Karpas-422 (cell line): ENCODE data around the gene PYDC1. TPM values are rescaled to one million over a fixed set of nuclear protein-coding genes. Genes with fewer than 3 reads are reported as not detected.

Experiments
- DNase-seq: peaks from one replicate; pipeline ENCODE4 v3.0.0-alpha.2; 2015
- H2AFZ ChIP-seq: fragments of 200-600 bp; sonication (generic); 2 replicates; pipeline ENCODE4 v1.6.1; 2014; ENCODE audit warnings: antibody characterized with exemption, low read length, mixed read lengths
- H3K27ac ChIP-seq: fragments of 200-600 bp; sonication (generic); 2 replicates; pipeline ENCODE4 v1.5.1; 2014; ENCODE audit warnings: mild to moderate bottlenecking, low read length, moderate library complexity
- H3K27me3 ChIP-seq: fragments of 200-600 bp; sonication (generic); 2 replicates; pipeline ENCODE4 v1.6.1; 2014; ENCODE audit warnings: low read length, mixed read lengths
- H3K36me3 ChIP-seq: fragments of 200-600 bp; sonication (generic); 2 replicates; pipeline ENCODE4 v1.6.1; 2014; ENCODE audit warnings: low read length, mixed read lengths; ENCODE audit not compliant: insufficient read depth
- H3K4me1 ChIP-seq: fragments of 200-600 bp; sonication (generic); 2 replicates; pipeline ENCODE4 v1.6.1; 2014; ENCODE audit warnings: mild to moderate bottlenecking, low read length, mixed read lengths
- H3K4me2 ChIP-seq: fragments of 200-600 bp; sonication (generic); 2 replicates; pipeline ENCODE4 v1.6.1; 2014; ENCODE audit warnings: low read length, low read depth, mild to moderate bottlenecking; ENCODE audit not compliant: poor library complexity, severe bottlenecking
- H3K4me3 ChIP-seq: fragments of 200-600 bp; sonication (generic); 2 replicates; pipeline ENCODE4 v1.5.1; 2014; ENCODE audit warnings: mild to moderate bottlenecking, antibody characterized with exemption, low read length, mixed read lengths
- H3K79me2 ChIP-seq: fragments of 200-600 bp; sonication (generic); 2 replicates; pipeline ENCODE4 v1.6.1; 2014; ENCODE audit warnings: mild to moderate bottlenecking, low read length, mixed read lengths
- H3K9ac ChIP-seq: fragments of 200-600 bp; sonication (generic); 2 replicates; pipeline ENCODE4 v1.6.0; 2014; ENCODE audit warnings: low read length
- H3K9me2 ChIP-seq: fragments of 200-600 bp; sonication (generic), shearing (Covaris generic); replicated peaks from 2 replicates; pipeline ENCODE4 v1.6.0; 2014; ENCODE audit warnings: mild to moderate bottlenecking, low read length, moderate library complexity; ENCODE audit not compliant: insufficient read depth
- H3K9me3 ChIP-seq: fragments of 300-700, 200-600 bp; sonication (generic); 2 replicates; pipeline ENCODE4 v1.6.1; 2014; ENCODE audit warnings: low read length, mixed read lengths
- H4K20me1 ChIP-seq: fragments of 200-600 bp; sonication (generic); 2 replicates; pipeline ENCODE4 v1.6.1; 2014; ENCODE audit warnings: mild to moderate bottlenecking, antibody characterized with exemption, low read length, low read depth; ENCODE audit not compliant: insufficient read depth
- total RNA-seq: library from RNA; depleted of rRNA; stranded (reverse); fragments of >200 nt; shearing (Covaris generic); gene quantifications from 2 replicates; pipeline ENCODE4 v1.2.3, GENCODE V29; 2014; ENCODE audit warnings: low replicate concordance; rRNA removed

The PYDC1 gene
- not detected in 2 replicates for total RNA-seq

DNA sequence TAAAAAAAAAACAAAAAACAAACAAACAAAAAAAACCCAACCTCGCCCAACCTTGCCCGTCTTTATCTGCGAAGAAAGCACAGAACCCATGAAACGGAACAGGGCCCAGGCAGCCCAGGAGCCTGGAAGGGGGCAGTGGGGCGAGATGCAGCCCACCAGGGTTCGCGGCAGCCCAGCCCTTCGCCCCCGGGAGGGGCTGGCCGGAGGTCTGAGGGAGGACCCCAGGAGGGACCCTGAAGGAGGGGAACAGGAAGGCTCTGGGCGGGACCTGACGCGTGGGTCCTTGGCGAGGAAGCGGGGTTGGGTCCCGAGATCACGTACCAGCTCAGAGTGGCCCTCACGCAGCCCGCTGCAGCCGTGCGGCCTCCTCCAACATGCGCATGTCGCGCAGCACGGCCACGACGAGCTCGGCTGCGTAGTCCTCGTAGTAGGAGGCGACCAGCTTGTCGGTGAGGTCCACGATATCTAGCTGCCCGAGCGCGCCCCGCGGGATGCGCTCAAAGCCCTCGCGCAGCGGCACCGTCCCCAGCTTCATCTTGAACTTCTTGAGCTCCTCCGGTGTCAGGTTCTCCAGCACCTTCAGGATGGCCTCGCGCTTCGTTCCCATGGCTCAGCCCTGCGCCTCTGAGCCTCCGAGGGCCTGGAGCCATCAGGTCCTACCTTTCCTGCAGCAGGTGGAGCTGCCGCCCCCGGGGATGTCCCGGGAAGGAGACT is at the start of gene PYDC1:
Gene PYDC1 (minus strand): TSS at position 714 of the 714 bp plus-strand sequence. CDS start 107 bp downstream, at position 607.
- Histone ChIP-seq H3K9ac (no peak within 1 kb of the TSS), H2AFZ (no peak within 1 kb of the TSS), H3K79me2 (no peaks in the 10 kb centered on the region), H3K9me3 (no peaks in the 10 kb centered on the region), H3K4me1 (peaks cover 10% of the 10 kb centered on the region), H3K27ac (no peak within 1 kb of the TSS), H3K9me2 (no peaks in the 10 kb centered on the region), H3K4me2 (no peak within 1 kb of the TSS), H3K4me3 (no peak within 1 kb of the TSS), H3K36me3 (no peaks in the 10 kb centered on the region), H3K27me3 (no peaks in the 10 kb centered on the region), H4K20me1 (no peaks in the 10 kb centered on the region)
- no peak for DNase-seq

DNA sequence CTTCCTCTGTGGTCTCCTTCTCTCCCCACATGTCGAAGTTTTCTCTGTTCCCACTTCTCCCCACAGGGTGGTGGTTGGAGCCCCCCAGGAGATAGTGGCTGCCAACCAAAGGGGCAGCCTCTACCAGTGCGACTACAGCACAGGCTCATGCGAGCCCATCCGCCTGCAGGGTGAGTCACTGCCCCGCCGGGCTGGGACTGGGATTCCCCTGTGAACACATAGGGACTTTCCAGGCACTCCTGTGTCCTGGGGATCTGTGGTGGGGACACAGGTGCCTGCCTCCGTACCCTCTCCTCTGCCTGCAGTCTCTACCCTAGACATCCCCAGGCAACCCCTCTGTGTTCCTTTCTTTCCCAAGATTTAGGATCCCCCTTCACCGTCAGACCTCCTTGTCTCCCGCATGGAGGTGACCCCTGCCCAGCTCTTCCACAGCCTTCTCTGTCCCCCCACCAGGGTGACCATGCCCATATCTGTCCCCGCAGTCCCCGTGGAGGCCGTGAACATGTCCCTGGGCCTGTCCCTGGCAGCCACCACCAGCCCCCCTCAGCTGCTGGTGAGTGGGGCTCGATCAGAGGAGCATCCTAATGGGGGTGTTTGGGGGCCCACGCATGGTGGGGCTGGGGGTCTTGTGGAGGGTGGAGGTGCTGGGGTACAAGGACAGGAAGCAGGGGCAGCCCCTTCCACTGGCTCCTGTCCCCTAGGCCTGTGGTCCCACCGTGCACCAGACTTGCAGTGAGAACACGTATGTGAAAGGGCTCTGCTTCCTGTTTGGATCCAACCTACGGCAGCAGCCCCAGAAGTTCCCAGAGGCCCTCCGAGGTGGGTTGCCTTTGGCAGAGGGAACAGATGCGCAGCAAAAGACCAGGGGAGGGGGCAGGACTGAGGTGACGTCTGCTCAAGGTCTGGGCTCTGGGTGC is 48.7 kb upstream of the PYDC1 start:
- Histone ChIP-seq H3K9me3 (no peaks in the 10 kb centered on the region), H3K27me3 (no peaks in the 10 kb centered on the region), H3K4me3 (no peak overlapping the region), H3K79me2 (no peaks in the 10 kb centered on the region), H3K9ac (no peak overlapping the region), H3K4me2 (no peak overlapping the region), H3K36me3 (no peaks in the 10 kb centered on the region), H3K9me2 (no peaks in the 10 kb centered on the region), H3K27ac (no peak overlapping the region), H4K20me1 (no peaks in the 10 kb centered on the region), H3K4me1 (no peaks in the 10 kb centered on the region), H2AFZ (no peak overlapping the region)
- DNase-seq = no peak

DNA sequence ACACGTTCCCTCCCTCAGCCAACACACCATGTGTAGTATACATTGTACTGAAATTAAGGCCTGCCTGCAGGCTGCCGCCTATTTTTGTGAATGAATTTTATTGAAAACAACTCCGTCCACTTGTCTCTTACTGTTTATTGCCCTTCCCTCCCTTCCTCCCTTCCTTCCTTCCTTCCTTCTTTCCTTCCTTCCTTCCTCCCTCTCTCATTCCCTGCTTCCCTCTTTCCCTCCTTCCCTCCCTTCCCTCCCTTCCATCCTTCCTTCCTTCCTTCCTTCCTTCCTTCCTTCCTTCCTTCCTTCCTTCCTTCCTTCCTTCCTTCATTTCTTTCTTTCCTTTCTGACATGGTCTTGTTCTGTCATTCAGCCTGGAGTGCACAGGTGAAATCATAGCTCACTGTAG is 45.1 kb upstream of the PYDC1 start:
- H2AFZ ChIP-seq = no peak overlapping the region
- no peak overlapping the region for H3K4me3 ChIP-seq
- no peaks in the 10 kb centered on the region for H3K4me1 ChIP-seq
- no peak for DNase-seq
- no peaks in the 10 kb centered on the region for H3K36me3 ChIP-seq
- H3K27ac ChIP-seq = no peak overlapping the region
- no peaks in the 10 kb centered on the region for H3K9me2 ChIP-seq
- no peaks in the 10 kb centered on the region for H4K20me1 ChIP-seq
- H3K79me2 ChIP-seq = no peaks in the 10 kb centered on the region
- no peaks in the 10 kb centered on the region for H3K9me3 ChIP-seq
- no peak overlapping the region for H3K4me2 ChIP-seq
- H3K9ac ChIP-seq = no peak overlapping the region
- H3K27me3 ChIP-seq = no peaks in the 10 kb centered on the region

DNA sequence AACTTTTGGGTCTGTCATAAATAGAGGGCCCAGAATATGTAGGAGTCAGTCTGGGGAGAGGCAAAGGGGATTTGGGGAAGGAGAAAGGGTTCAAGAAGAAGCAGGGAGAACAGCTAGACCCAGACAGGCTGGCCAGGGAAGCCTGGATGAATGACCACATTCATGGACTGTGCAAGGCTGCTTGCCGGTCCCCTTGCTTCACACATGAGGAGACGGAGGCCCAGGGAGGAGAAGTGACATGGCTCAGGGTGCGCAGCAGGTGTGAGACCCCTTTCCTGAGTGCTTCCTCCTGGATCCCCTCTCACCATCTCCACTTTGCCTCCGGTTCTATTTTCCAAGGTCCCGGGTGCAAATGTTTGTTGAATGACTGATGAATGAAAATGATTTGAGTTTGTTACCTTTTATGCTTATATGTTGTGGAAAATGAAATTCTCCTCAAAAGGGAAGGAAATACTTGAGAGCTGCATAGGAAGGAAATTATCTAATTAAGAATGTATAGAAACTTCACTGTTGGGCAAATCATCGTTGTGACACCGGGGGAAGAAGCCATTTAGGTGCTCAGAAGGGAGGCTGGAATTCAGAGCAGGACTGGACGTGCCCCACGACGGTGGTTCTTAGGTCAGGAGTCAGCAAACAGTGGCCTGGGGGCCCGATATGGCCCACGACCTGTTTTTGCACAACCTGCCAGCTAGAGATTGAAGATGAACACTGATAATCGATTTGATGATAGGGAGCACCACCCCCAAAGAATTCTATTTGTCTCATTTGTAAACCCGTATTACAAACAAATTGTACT is 43.4 kb upstream of the PYDC1 start:
- H4K20me1 ChIP-seq = no peaks in the 10 kb centered on the region
- no peaks in the 10 kb centered on the region for H3K79me2 ChIP-seq
- no peaks in the 10 kb centered on the region for H3K9me2 ChIP-seq
- no peak overlapping the region for H2AFZ ChIP-seq
- no peak overlapping the region for H3K9ac ChIP-seq
- H3K4me3 ChIP-seq = no peak overlapping the region
- no peak overlapping the region for H3K27ac ChIP-seq
- no peaks in the 10 kb centered on the region for H3K9me3 ChIP-seq
- no peak overlapping the region for H3K4me2 ChIP-seq
- DNase-seq = no peak
- no peaks in the 10 kb centered on the region for H3K4me1 ChIP-seq
- no peaks in the 10 kb centered on the region for H3K36me3 ChIP-seq
- H3K27me3 ChIP-seq = no peaks in the 10 kb centered on the region

DNA sequence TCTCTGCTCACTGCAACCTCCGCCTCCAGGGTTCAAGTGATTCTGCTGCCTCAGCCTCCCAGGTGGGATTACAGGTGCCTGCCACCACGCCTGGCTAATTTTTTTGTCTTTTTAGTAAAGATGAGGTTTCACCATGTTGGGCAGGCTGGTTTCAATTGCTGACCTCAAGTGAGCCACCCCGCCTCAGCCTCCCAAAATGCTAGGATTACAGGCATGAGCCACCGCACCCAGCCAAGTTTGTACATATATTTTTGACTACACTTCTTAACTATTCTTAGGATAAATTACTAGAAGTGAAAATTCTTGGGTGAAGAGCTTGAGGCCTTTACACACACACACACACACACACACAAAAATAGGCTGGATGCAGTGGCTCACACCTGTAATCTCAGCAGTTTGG is 41.4 kb upstream of the PYDC1 start:
- Histone ChIP-seq H3K9ac (no peak overlapping the region), H3K9me3 (no peaks in the 10 kb centered on the region), H3K27me3 (no peaks in the 10 kb centered on the region), H3K9me2 (no peaks in the 10 kb centered on the region), H3K4me1 (no peaks in the 10 kb centered on the region), H3K79me2 (no peaks in the 10 kb centered on the region), H3K4me3 (no peak overlapping the region), H4K20me1 (no peaks in the 10 kb centered on the region), H2AFZ (no peak overlapping the region), H3K36me3 (no peaks in the 10 kb centered on the region), H3K4me2 (no peak overlapping the region), H3K27ac (no peak overlapping the region)
- DNase-seq = no peak

DNA sequence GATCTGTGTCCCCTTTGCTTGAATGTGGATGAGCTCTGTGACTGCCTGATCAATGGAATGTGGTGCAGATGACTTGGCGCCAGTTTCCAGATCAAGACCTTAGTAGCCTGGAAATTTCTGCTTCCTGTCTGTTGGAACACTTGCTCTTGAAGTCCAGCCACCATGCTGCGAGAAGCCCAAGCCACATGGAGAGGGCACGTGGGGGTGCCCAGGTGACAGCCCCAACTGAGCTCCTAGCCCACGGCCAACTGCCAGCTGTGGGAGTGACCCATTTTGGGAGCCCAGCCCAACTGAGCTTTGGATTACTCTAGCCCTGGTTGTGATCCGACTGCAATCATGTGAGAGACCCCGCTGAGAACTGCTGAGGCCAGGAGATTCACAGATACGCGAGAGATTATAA is 39.5 kb upstream of the PYDC1 start:
- H3K79me2 ChIP-seq = no peaks in the 10 kb centered on the region
- no peaks in the 10 kb centered on the region for H3K9me2 ChIP-seq
- no peak for DNase-seq
- H3K27me3 ChIP-seq = no peaks in the 10 kb centered on the region
- H3K9me3 ChIP-seq = no peaks in the 10 kb centered on the region
- H3K27ac ChIP-seq = no peak overlapping the region
- no peak overlapping the region for H3K9ac ChIP-seq
- no peaks in the 10 kb centered on the region for H4K20me1 ChIP-seq
- no peaks in the 10 kb centered on the region for H3K4me1 ChIP-seq
- no peaks in the 10 kb centered on the region for H3K36me3 ChIP-seq
- no peak overlapping the region for H3K4me2 ChIP-seq
- H3K4me3 ChIP-seq = no peak overlapping the region
- H2AFZ ChIP-seq = no peak overlapping the region

DNA sequence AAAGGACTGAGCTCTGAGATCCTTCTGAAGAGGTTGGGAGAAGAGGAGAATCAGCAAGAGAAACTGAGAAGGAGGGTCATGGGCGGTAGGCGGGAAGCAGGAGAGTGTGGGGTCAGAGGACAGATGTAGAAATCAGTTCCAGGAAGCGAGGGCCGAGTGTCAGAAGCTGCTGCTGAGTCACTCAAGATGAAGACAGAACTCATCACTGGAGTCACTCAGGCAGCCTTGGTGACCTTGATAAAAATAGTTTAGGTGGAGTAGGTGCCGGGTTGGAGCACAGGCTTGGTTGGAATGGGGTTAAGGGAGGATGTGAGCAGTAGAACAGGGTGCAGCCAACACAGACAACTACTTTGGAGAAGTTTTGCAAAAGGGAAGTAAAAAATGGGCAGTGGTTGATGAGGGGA is 36.7 kb upstream of the PYDC1 start:
- no peak for DNase-seq
- no peaks in the 10 kb centered on the region for H3K9me3 ChIP-seq
- H3K27me3 ChIP-seq = no peaks in the 10 kb centered on the region
- no peak overlapping the region for H2AFZ ChIP-seq
- H3K36me3 ChIP-seq = no peaks in the 10 kb centered on the region
- no peak overlapping the region for H3K9ac ChIP-seq
- no peaks in the 10 kb centered on the region for H3K4me1 ChIP-seq
- no peak overlapping the region for H3K27ac ChIP-seq
- no peak overlapping the region for H3K4me2 ChIP-seq
- no peak overlapping the region for H3K4me3 ChIP-seq
- H3K79me2 ChIP-seq = no peaks in the 10 kb centered on the region
- H3K9me2 ChIP-seq = no peaks in the 10 kb centered on the region
- no peaks in the 10 kb centered on the region for H4K20me1 ChIP-seq

DNA sequence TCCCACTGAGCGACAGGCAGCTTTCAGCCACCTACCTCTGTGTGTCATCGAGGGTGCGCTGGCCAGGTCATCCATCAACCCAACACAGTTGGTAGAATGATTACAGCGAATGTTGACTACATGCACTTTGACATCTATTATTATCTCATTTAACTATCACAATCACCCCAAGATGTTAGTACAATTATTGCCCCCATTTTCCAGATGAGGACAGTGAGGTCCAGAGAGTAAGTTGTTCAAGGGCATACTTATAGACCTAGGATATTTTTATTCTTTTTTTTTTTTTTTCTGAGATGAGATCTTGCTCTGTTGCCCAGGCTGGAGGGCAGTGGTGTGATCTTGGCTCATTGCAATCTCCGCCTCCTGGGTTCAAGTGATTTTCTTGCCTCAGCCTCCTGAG is 34.5 kb upstream of the PYDC1 start:
- Histone ChIP-seq H3K36me3 (no peaks in the 10 kb centered on the region), H3K9ac (no peak overlapping the region), H3K27ac (no peak overlapping the region), H3K9me3 (no peaks in the 10 kb centered on the region), H3K79me2 (no peaks in the 10 kb centered on the region), H4K20me1 (no peaks in the 10 kb centered on the region), H2AFZ (no peak overlapping the region), H3K27me3 (no peaks in the 10 kb centered on the region), H3K4me1 (no peaks in the 10 kb centered on the region), H3K9me2 (no peaks in the 10 kb centered on the region), H3K4me2 (no peak overlapping the region), H3K4me3 (no peak overlapping the region)
- DNase-seq = no peak
